Stomach (tissue), 9 donors: ENCODE data around the gene ZNF282. TPM values are rescaled to one million over a fixed set of nuclear protein-coding genes. Genes with fewer than 3 reads are reported as not detected.
"Not testable (repeated sequence)": the region's sequence is repeated elsewhere in the genome, so short reads cannot be mapped to it uniquely, and the experiment has no call there.

ENCODE experiments used
- DNase-seq, 2 donors: peaks; one replicate each; pipeline versions ENCODE4 v3.0.0 to v3.0.0-alpha.2; 2013 to 2019
- H3K27ac ChIP-seq, 5 donors: fragments of 200-600 bp in 4 of 5; sonication (generic) in 4 of 5; one replicate each; pipeline ENCODE4 v1.5.1; 2013 to 2019; ENCODE audit warnings: mild to moderate bottlenecking in 1 of 5, moderate library complexity in 1 of 5
- H3K27me3 ChIP-seq, 3 donors: fragments of 200-600 bp; sonication (generic); one replicate each; pipeline ENCODE4 v1.5.1; 2017 to 2019; ENCODE audit warnings: mixed run types in 1 of 3
- H3K36me3 ChIP-seq, 4 donors: fragments of 200-600 bp; sonication (generic); 1 replicate in 3 of 4; 2 replicates in 1 of 4; pipeline ENCODE4 v1.5.1; 2016 to 2019
- H3K4me1 ChIP-seq, 4 donors: fragments of 200-600 bp; sonication (generic); one replicate each; pipeline ENCODE4 v1.5.1; 2016 to 2019
- H3K4me3 ChIP-seq, 4 donors: fragments of 200-600 bp; sonication (generic) in 3 of 4; one replicate each; pipeline ENCODE4 v1.5.1; 2016 to 2019; ENCODE audit warnings: mild to moderate bottlenecking in 1 of 4
- H3K9me3 ChIP-seq, 4 donors: fragments of 200-600 bp; sonication (generic); one replicate each; pipeline ENCODE4 v1.5.1; 2016 to 2019
- EP300 ChIP-seq: sonication (generic); formaldehyde crosslinking; IDR thresholded peaks from one replicate; pipeline ENCODE4 v1.6.1; 2017; ENCODE audit warnings: antibody characterized with exemption
- POLR2A ChIP-seq, 4 donors: fragments of 450-650 bp; IDR thresholded peaks; one replicate each; pipeline ENCODE4 v1.6.1; 2016; ENCODE audit warnings: antibody characterized with exemption in 4 of 4, control low read depth in 2 of 4, mild to moderate bottlenecking in 1 of 4, moderate library complexity in 1 of 4
- POLR2AphosphoS5 ChIP-seq, 3 donors: sonication (generic); formaldehyde crosslinking; IDR thresholded peaks; one replicate each; pipeline ENCODE4 v1.6.1; 2016; ENCODE audit warnings: antibody characterized with exemption in 3 of 3
- WGBS, 5 donors: extraction: QIAGEN DNeasy Blood & Tissue Kit in 3 of 5; methylation state at CpG; one replicate each; pipeline versions ENCODE4 v1.1.5 to v1.1.7; 2013 to 2018; 5-methylcytosine and 5-hydroxymethylcytosine counted together
- intact Hi-C: fragments of 100-400 bp; cut with DNase I; formaldehyde crosslinking; loops from one replicate; pipeline ENCODE4 v1.15.1; 2023; ENCODE audit warnings: low total_unique reads
- polyA plus RNA-seq, 3 donors: library from polyadenylated mRNA; stranded (reverse); fragments of 200-250 nt; gene quantifications; one replicate each; pipeline ENCODE4 v1.2.3, GENCODE V29; 2013
- total RNA-seq, 5 donors: library from RNA; depleted of rRNA; stranded (reverse); fragments of >200 nt; gene quantifications; one replicate each; pipeline versions ENCODE4 v1.1.0 to v1.2.3, GENCODE V29; 2014 to 2016
- TF ChIP-seq, protein P1 (sequence below), 7 experiments: fragments of 450-650 bp in 4 of 7; fragments of 200-600 bp in 3 of 7; sonication (generic) in 3 of 7; IDR thresholded peaks; one replicate each; pipeline ENCODE4 v1.5.1; 2016 to 2019; ENCODE audit warnings: antibody characterized with exemption in 7 of 7, control low read depth in 2 of 7, mild to moderate bottlenecking in 1 of 7
- donor health status: healthy with polysubstance abuse.
- donor health status: Bipolar disorder and iron deficiency.
- donor health status: healthy.

ZNF282 gene
- total and polyA plus RNA-seq, 8 donors: 8.4 to 86.0 (median 13.9) TPM

DNA sequence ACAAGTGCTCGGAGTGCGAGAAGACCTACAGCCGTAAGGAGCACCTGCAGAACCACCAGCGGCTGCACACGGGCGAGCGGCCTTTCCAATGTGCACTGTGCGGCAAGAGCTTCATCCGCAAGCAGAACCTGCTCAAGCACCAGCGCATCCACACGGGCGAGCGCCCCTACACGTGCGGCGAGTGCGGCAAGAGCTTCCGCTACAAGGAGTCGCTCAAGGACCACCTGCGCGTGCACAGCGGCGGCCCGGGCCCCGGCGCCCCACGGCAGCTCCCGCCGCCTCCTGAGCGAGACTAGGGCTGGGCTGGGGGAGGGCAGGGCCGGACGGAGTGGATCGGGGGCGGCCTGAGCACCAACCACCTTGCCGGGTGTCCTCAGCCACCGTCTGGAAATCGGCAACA lies 29.0 kb downstream of the ZNF282 start:
- Histone ChIP-seq H3K9me3 (no peaks in the 10 kb centered on the region), H3K27ac (no peak overlapping the region), H3K4me3 (no peak overlapping the region), H3K27me3 (no peaks in the 10 kb centered on the region), H3K36me3 (peaks cover 43 to 68% (median 67%) of the 10 kb centered on the region in 4 donors), H3K4me1 (no peaks in the 10 kb centered on the region)
- intact Hi-C loops: no loop called here
- TF ChIP-seq EP300 (no peak), POLR2A (IDR thresholded peaks at IDR 0.05) (no peak), POLR2AphosphoS5 (IDR thresholded peaks at IDR 0.05) (no peak)
- TF ChIP-seq, protein P1, sequence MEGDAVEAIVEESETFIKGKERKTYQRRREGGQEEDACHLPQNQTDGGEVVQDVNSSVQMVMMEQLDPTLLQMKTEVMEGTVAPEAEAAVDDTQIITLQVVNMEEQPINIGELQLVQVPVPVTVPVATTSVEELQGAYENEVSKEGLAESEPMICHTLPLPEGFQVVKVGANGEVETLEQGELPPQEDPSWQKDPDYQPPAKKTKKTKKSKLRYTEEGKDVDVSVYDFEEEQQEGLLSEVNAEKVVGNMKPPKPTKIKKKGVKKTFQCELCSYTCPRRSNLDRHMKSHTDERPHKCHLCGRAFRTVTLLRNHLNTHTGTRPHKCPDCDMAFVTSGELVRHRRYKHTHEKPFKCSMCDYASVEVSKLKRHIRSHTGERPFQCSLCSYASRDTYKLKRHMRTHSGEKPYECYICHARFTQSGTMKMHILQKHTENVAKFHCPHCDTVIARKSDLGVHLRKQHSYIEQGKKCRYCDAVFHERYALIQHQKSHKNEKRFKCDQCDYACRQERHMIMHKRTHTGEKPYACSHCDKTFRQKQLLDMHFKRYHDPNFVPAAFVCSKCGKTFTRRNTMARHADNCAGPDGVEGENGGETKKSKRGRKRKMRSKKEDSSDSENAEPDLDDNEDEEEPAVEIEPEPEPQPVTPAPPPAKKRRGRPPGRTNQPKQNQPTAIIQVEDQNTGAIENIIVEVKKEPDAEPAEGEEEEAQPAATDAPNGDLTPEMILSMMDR (IDR thresholded peaks at IDR 0.05): no peak
- WGBS, 5 donors: 88 to 98% (median 97%) methylated on average over 14 to 37 of the region's 37 CpGs
- no peak for DNase-seq

DNA sequence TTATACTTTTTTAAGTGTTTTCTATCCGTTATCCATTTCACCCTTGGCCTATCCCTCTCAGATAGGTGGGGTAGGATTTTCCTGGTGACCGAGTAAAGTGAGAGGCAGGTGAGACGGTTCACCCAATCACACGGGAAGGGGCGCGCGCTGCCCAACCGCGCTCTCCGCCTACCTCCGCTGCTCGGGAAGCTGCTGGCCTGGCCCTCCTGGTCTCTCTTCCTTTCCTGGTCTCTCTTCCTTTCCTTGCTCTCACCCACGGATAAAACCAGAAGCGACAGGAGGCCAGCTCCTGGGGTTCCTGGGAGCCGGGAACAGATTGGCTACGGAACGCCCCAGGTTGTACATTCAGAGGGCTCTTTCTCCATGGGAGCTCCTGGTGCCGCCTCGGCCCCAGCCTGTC lies 29.8 kb downstream of the ZNF282 start:
- peaks cover 35 to 61% (median 59%) of the 10 kb centered on the region in 4 donors for H3K36me3 ChIP-seq
- H3K9me3 ChIP-seq: no peaks in the 10 kb centered on the region
- no peak overlapping the region for H3K4me3 ChIP-seq
- intact Hi-C loops: no loop called here
- H3K27ac ChIP-seq: no peak overlapping the region
- no peak for TF ChIP-seq EP300
- no peak for TF ChIP-seq POLR2A (IDR thresholded peaks at IDR 0.05)
- no peak for TF ChIP-seq POLR2AphosphoS5 (IDR thresholded peaks at IDR 0.05)
- TF ChIP-seq, protein P1 (IDR thresholded peaks at IDR 0.05): no peak
- H3K4me1 ChIP-seq: no peaks in the 10 kb centered on the region
- no peak for DNase-seq
- 92 to 95% (median 94%) methylated on average over 19 of the region's 19 CpGs for WGBS, 5 donors
- no peaks in the 10 kb centered on the region for H3K27me3 ChIP-seq

DNA sequence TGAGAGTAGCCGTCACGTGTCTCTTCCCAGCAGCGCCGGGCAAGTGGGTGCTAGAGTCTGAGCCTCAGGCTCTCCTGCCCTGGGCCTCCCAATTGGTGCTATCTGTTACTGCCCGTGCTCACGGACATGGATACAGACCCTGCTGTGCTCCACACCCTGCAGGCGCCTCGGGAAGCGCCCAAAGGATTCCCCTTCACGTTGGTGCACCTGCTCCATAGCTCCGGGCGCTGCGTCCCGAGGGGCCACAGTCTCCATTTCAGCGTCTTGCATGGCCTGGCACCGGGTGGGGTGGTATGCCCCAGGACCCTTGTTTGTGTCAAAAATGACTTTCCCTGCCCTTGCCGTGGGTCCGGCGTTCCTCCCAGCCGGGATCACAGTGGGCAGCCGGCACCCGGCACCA lies 30.3 kb downstream of the ZNF282 start:
- intact Hi-C loops: no loop called here
- Histone ChIP-seq H3K4me1 (no peaks in the 10 kb centered on the region), H3K9me3 (no peaks in the 10 kb centered on the region), H3K27ac (no peak overlapping the region), H3K36me3 (peaks cover 30 to 55% (median 54%) of the 10 kb centered on the region in 4 donors), H3K27me3 (no peaks in the 10 kb centered on the region), H3K4me3 (no peak overlapping the region)
- TF ChIP-seq, protein P1 (IDR thresholded peaks at IDR 0.05): no peak
- TF ChIP-seq POLR2A (IDR thresholded peaks at IDR 0.05) (no peak), POLR2AphosphoS5 (IDR thresholded peaks at IDR 0.05) (no peak), EP300 (no peak)
- WGBS, 5 donors: 92 to 96% (median 96%) methylated on average over 12 to 22 of the region's 22 CpGs
- no peak for DNase-seq

DNA sequence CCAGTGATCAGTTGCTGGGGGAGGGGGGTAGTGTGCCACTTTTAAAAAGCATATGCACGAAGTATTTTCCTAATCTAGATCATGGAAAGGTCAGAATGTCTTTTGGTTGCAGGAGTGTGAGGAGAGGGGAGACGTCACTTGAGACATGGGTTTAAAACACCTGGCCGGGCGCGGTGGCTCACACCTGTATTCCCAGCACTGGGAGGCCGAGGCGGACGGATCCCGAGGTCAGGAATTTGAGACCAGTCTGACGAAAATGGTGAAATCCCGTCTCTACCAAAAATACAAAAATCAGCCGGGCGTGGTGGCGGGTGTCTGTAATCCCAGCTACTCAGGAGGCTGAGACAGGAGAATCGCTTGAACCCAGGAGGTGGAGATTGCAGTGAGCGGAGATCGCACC lies 31.0 kb downstream of the ZNF282 start:
- H3K4me3 ChIP-seq, DNase-seq, H3K27ac ChIP-seq, H3K27me3 ChIP-seq, H3K4me1 ChIP-seq, H3K9me3 ChIP-seq, intact Hi-C loops: not testable (repeated sequence)
- 90 to 95% (median 93%) methylated on average over 12 to 17 of the region's 17 CpGs for WGBS, 5 donors
- H3K36me3 ChIP-seq: peaks cover 23 to 48% (median 47%) of the 10 kb centered on the region in 4 donors

DNA sequence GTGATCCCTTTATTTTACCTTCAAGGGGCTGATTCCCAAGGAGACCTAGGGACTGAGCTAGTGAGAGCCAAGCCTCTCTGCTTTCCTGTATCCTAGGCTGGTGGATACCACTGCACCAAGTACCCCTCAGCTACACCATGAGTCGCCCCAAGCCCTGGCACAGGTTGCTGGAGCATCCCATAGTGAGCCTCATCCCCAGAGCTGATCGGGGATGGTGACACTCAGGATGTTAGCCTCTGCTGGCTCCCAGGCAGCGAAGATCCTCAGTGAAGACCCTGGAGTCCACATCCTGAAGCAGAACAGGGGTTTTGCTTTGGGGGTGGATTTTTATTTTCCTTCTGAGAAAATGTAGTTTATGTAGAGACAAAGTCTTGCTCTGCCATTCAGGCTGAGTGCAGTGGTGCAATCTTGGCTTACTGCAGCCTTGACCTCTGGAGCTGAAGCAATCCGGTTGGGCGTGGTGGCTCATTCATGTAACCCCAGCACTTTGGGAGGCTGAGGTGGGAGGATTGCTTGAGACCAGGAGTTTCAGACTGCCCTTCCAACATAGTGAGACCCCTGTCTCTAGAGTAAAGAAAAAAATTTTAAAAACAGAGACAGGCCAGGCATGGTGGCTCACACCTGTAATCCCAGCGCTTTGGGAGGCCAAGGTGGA lies 31.6 kb downstream of the ZNF282 start:
- no peak for TF ChIP-seq POLR2AphosphoS5 (IDR thresholded peaks at IDR 0.05)
- TF ChIP-seq EP300: no peak
- no peak for TF ChIP-seq POLR2A (IDR thresholded peaks at IDR 0.05)
- TF ChIP-seq, protein P1 (IDR thresholded peaks at IDR 0.05): no peak
- DNase-seq: no peak
- Histone ChIP-seq H3K9me3 (no peaks in the 10 kb centered on the region), H3K4me3 (no peak overlapping the region), H3K4me1 (no peaks in the 10 kb centered on the region), H3K27ac (no peak overlapping the region), H3K36me3 (peaks cover 20 to 42% (median 41%) of the 10 kb centered on the region in 4 donors), H3K27me3 (no peaks in the 10 kb centered on the region)
- intact Hi-C loops: no loop called here
- 68 to 98% (median 87%) methylated on average over 6 of the region's 6 CpGs for WGBS, 5 donors
